Left kidney (tissue), 2 donors: ENCODE measurements around the gene NOX5. TPM values are rescaled to one million over a fixed set of nuclear protein-coding genes. Genes with fewer than 3 reads are reported as not detected.

Experiments
- DNase-seq: peaks from one replicate; pipeline ENCODE4 v3.0.0-alpha.2; 2013
- polyA plus RNA-seq: library from polyadenylated mRNA; unstranded; fragments of 120-200 nt; gene quantifications from one replicate; pipeline ENCODE4 v1.2.1, GENCODE V29; 2013; ENCODE audit not compliant: insufficient read length

The NOX5 gene
- polyA plus RNA-seq, 1 donor: 1.5 TPM

GRCh38 chr15:68990992-68991500 lies 23.4 kb upstream of the NOX5 start:
- DNase-seq: no peak

- DNase-seq: peak; percentile 31
Observed at GRCh38 chr15:68991723-68992122, 22.8 kb upstream of the NOX5 start.

GRCh38 chr15:68992696-68993095 lies 21.8 kb upstream of the NOX5 start:
- no peak for DNase-seq

GRCh38 chr15:68993276-68993675 lies 21.2 kb upstream of the NOX5 start:
- DNase-seq: no peak

- DNase-seq: no peak
Observed at GRCh38 chr15:68994149-68994548, 20.3 kb upstream of the NOX5 start.

- no peak for DNase-seq
Observed at GRCh38 chr15:68994981-68995761, 19.3 kb upstream of the NOX5 start.

- DNase-seq: no peak
Observed at GRCh38 chr15:68997050-68997449, 17.4 kb upstream of the NOX5 start.

GRCh38 chr15:68997930-68998777 lies 16.3 kb upstream of the NOX5 start:
- no peak for DNase-seq

- no peak for DNase-seq
Observed at GRCh38 chr15:68999091-68999490, 15.4 kb upstream of the NOX5 start.

GRCh38 chr15:69000091-69000490 lies 14.4 kb upstream of the NOX5 start:
- DNase-seq: no peak

GRCh38 chr15:69000725-69001503 lies 13.6 kb upstream of the NOX5 start:
- DNase-seq: no peak

- DNase-seq: no peak
Observed at GRCh38 chr15:69002783-69003182, 11.7 kb upstream of the NOX5 start.

GRCh38 chr15:69004011-69004410 lies 10.5 kb upstream of the NOX5 start:
- no peak for DNase-seq

GRCh38 chr15:69008056-69008455 lies 6.4 kb upstream of the NOX5 start:
- no peak for DNase-seq

- no peak for DNase-seq
Observed at GRCh38 chr15:69009341-69009740, 5.2 kb upstream of the NOX5 start.

- DNase-seq: no peak
Observed at GRCh38 chr15:69011641-69012040, 2.9 kb upstream of the NOX5 start.

- DNase-seq: no peak
Observed at GRCh38 chr15:69012761-69013364, 1.6 kb upstream of the NOX5 start.

- DNase-seq: no peak
Observed at GRCh38 chr15:69013726-69014406, 629 bp upstream of the NOX5 start.

GRCh38 chr15:69015591-69015990 lies 1.1 kb downstream of the NOX5 start:
- DNase-seq: no peak

- DNase-seq: no peak
Observed at GRCh38 chr15:69016021-69016595, 1.6 kb downstream of the NOX5 start.

- no peak for DNase-seq
Observed at GRCh38 chr15:69017978-69018377, 3.5 kb downstream of the NOX5 start.
